GM12878 (cell line): ENCODE results near the gene GBX1.

ENCODE experiments used
- MTA3 ChIP-seq: IDR thresholded peaks from 2 replicates; pipeline ENCODE4 v1.6.1; 2012; ENCODE audit warnings: low read length, inconsistent platforms, borderline replicate concordance
- TAF1 ChIP-seq: IDR thresholded peaks from 2 replicates; pipeline ENCODE4 v1.6.1; 2011; ENCODE audit warnings: mild to moderate bottlenecking, low read depth, low read length, borderline replicate concordance

DNA sequence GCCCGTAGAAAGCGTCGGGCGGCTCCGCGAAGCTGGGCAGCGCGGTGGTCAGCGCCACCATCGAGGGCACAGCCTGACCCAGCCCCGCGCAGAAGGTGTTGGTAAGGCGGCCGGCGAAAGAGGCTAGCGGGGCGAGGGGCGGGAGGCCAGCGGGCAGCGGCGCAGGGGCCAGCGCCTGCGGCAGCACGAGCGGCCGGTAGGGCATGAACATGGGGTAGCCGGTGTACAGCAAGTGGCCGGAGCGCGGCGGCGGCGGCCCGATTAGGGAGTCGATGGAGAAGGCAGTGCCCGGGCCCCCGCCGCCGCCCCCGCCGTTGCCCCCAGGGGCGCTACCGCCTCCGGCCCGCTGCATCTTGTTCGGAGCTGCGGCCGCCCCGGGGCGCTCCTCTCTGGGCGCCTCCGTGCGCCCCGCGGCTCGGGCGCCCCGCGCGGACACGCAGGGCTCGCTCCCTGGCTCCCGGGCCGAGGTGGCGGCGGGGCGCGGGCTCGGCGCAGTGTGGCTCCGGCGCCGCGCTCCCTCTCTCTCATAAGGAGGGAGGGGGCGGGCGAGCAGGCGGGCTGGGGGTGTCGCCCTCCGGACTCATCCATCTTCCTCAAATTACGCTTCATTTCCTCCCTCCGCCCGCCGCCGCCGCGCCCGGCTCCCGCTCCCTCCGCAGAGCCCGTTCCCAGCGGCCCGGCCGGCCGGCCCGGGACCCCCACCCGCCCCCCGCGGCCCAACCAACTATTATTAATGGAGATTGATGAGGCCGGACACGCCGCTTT lies at the start of gene GBX1:
- TF ChIP-seq TAF1 (no peak), MTA3 (no peak)
